CD4-positive, alpha-beta T cell (primary cell): ENCODE measurements around the gene MS4A2. TPM values are rescaled to one million over a fixed set of nuclear protein-coding genes. Genes with fewer than 3 reads are reported as not detected.
"Not testable (repeated sequence)": the region's sequence is repeated elsewhere in the genome, so short reads cannot be mapped to it uniquely, and the experiment has no call there.

Source experiments
- ATAC-seq: fragments of 200-7000 bp; cut with Tn5 transposase; one replicate; pipeline ENCODE4 v1.10.0; 2022; ENCODE audit warnings: mild to moderate bottlenecking; ENCODE audit not compliant: poor library complexity
- CTCF ChIA-PET: fragments of 350-600 bp; sonication (Branson Sonifier 250); formaldehyde crosslinking; loops from one replicate; lab custom pipeline; 2021; ENCODE audit warnings: antibody characterized with exemption, inconsistent platforms; lab: Charles Lee
- POLR2A ChIA-PET: fragments of 350-600 bp; sonication (Branson Sonifier 250); formaldehyde crosslinking; loops from one replicate; lab custom pipeline; 2021; ENCODE audit warnings: antibody characterized with exemption, inconsistent platforms; lab: Charles Lee
- DNase-seq, 14 experiments: peaks; one replicate each; pipeline ENCODE4 v3.0.0-alpha.2; 2013 to 2020; ENCODE audit warnings: mixed read lengths in 2 of 14
- H3K27ac ChIP-seq, 2 donors: one replicate each; pipeline versions ENCODE4 v1.5.1 to v1.7.0; 2013; ENCODE audit warnings: low read length in 2 of 2, low read depth in 1 of 2, mild to moderate bottlenecking in 1 of 2
- H3K27me3 ChIP-seq, 2 experiments: 1 replicate in 1 of 2; 2 replicates in 1 of 2; pipeline versions ENCODE4 v1.6.1 to v1.7.0; 2013; ENCODE audit warnings: low read length in 2 of 2, control low read depth in 1 of 2, mild to moderate bottlenecking in 1 of 2, moderate library complexity in 1 of 2; ENCODE audit not compliant: insufficient read depth in 2 of 2, control insufficient read depth in 1 of 2
- H3K36me3 ChIP-seq: one replicate; pipeline ENCODE4 v1.6.1; 2013; ENCODE audit warnings: low read length, control low read depth; ENCODE audit not compliant: insufficient read depth
- H3K4me1 ChIP-seq: one replicate; pipeline ENCODE4 v1.6.1; 2013; ENCODE audit warnings: low read length, control low read depth; ENCODE audit not compliant: insufficient read depth
- H3K4me3 ChIP-seq: one replicate; pipeline ENCODE4 v1.5.1; 2013; ENCODE audit warnings: mild to moderate bottlenecking, low read length, moderate library complexity
- H3K9me3 ChIP-seq, 2 experiments: 1 replicate in 1 of 2; 2 replicates in 1 of 2; pipeline versions ENCODE4 v1.6.1 to v1.7.0; 2013; ENCODE audit warnings: low read length in 2 of 2, mild to moderate bottlenecking in 2 of 2, control low read depth in 1 of 2, moderate library complexity in 1 of 2; ENCODE audit not compliant: control insufficient read depth in 1 of 2, insufficient read depth in 1 of 2
- H3K27ac Mint-ChIP-seq: one replicate; pipeline ENCODE4 v1.8.0; 2020; ENCODE audit warnings: mixed read lengths
- H3K27me3 Mint-ChIP-seq: one replicate; pipeline ENCODE4 v1.8.0; 2021; ENCODE audit warnings: mixed read lengths
- H3K36me3 Mint-ChIP-seq: one replicate; pipeline ENCODE4 v1.8.0; 2021; ENCODE audit warnings: low read depth, mixed read lengths
- H3K4me1 Mint-ChIP-seq: one replicate; pipeline ENCODE4 v1.8.0; 2021; ENCODE audit warnings: low read depth, mixed read lengths
- H3K4me3 Mint-ChIP-seq: one replicate; pipeline ENCODE4 v1.8.0; 2020; ENCODE audit warnings: mild to moderate bottlenecking, mixed read lengths
- H3K9me3 Mint-ChIP-seq: one replicate; pipeline ENCODE4 v1.8.0; 2020; ENCODE audit warnings: mixed read lengths
- CTCF ChIP-seq: fragments of 200-600 bp; IDR thresholded peaks from one replicate; pipeline ENCODE4 v1.8.0; 2022; ENCODE audit warnings: antibody characterized with exemption, mild to moderate bottlenecking
- intact Hi-C, 2 experiments: fragments of 100-400 bp; cut with DNase I in 1 of 2; cut with micrococcal nuclease in 1 of 2; formaldehyde crosslinking; loops; one replicate each; pipeline versions ENCODE4 v1.15.1 to v1.9.0; 2023 to 2025; cut with DNase I, micrococcal nuclease
- total RNA-seq, 174 experiments: library from RNA in 2 of 174; stranded (reverse) in 2 of 174; gene quantifications; one replicate each; pipeline ENCODE4 v1.2.3 and lab custom pipeline; 2021 to 2026

The MS4A2 gene
- total RNA-seq, 2 experiments from 2014 or later, result not detected

- ChIA-PET POLR2A (no interaction called here), CTCF (no interaction called here)
- H3K4me3 Mint-ChIP-seq, result no peak overlapping the region
- no peaks in the 10 kb centered on the region for H3K4me1 Mint-ChIP-seq
- no peak overlapping the region for H3K27ac Mint-ChIP-seq
- no peak for ATAC-seq
- Histone ChIP-seq H3K4me1 (no peaks in the 10 kb centered on the region), H3K4me3 (no peak overlapping the region), H3K9me3 (no peaks in the 10 kb centered on the region), H3K27ac (no peak overlapping the region), H3K36me3 (no peaks in the 10 kb centered on the region), H3K27me3 (no peaks in the 10 kb centered on the region)
- no peak for TF ChIP-seq CTCF
- H3K27me3 Mint-ChIP-seq, result no peaks in the 10 kb centered on the region
- no peaks in the 10 kb centered on the region for H3K9me3 Mint-ChIP-seq
- DNase-seq, result peak in 3 of 14 experiments; percentile 1 to 16 (median 9)
- H3K36me3 Mint-ChIP-seq, result no peaks in the 10 kb centered on the region
- intact Hi-C loops, result no loop called here
These were observed 24.4 kb upstream of the MS4A2 start for GRCh38 chr11:60064111-60064510.

GRCh38 chr11:60065801-60066200 lies 22.7 kb upstream of the MS4A2 start:
- ATAC-seq (no peak), DNase-seq (no peak)
- Mint-ChIP-seq H3K27ac (no peak overlapping the region), H3K4me3 (no peak overlapping the region), H3K36me3 (no peaks in the 10 kb centered on the region), H3K4me1 (no peaks in the 10 kb centered on the region), H3K27me3 (no peaks in the 10 kb centered on the region), H3K9me3 (no peaks in the 10 kb centered on the region)
- H3K4me1 ChIP-seq, result no peaks in the 10 kb centered on the region
- no peak overlapping the region for H3K27ac ChIP-seq
- H3K9me3 ChIP-seq, result no peaks in the 10 kb centered on the region
- H3K27me3 ChIP-seq, result no peaks in the 10 kb centered on the region
- no peak overlapping the region for H3K4me3 ChIP-seq
- intact Hi-C loops, result no loop called here
- TF ChIP-seq CTCF, result no peak
- POLR2A ChIA-PET, result no interaction called here
- CTCF ChIA-PET, result interaction anchor here (0.8 kb wide), 1 partner anchor 10 kb away, joined by 3 read pairs; no protein-coding TSS in a partner anchor
- no peaks in the 10 kb centered on the region for H3K36me3 ChIP-seq

GRCh38 chr11:60069450-60069849 lies 19.0 kb upstream of the MS4A2 start:
- no peaks in the 10 kb centered on the region for H3K4me1 Mint-ChIP-seq
- peaks cover 0 to 8% of the 10 kb centered on the region in 2 experiments for H3K9me3 ChIP-seq
- H3K36me3 Mint-ChIP-seq, result no peaks in the 10 kb centered on the region
- H3K9me3 Mint-ChIP-seq, result peaks cover 2% of the 10 kb centered on the region
- H3K27me3 Mint-ChIP-seq, result peaks cover 6% of the 10 kb centered on the region
- H3K4me3 ChIP-seq, result no peak overlapping the region
- no peak for TF ChIP-seq CTCF
- ATAC-seq (no peak), DNase-seq (no peak)
- H3K27ac Mint-ChIP-seq, result no peak overlapping the region
- H3K36me3 ChIP-seq, result no peaks in the 10 kb centered on the region
- no peaks in the 10 kb centered on the region for H3K27me3 ChIP-seq
- POLR2A ChIA-PET, result no interaction called here
- H3K4me3 Mint-ChIP-seq, result no peak overlapping the region
- no peaks in the 10 kb centered on the region for H3K4me1 ChIP-seq
- intact Hi-C loops, result no loop called here
- CTCF ChIA-PET, result no interaction called here
- H3K27ac ChIP-seq, result no peak overlapping the region

- H3K9me3 ChIP-seq, H3K36me3 Mint-ChIP-seq, ATAC-seq, H3K4me1 Mint-ChIP-seq, H3K27me3 ChIP-seq, H3K4me1 ChIP-seq, H3K27me3 Mint-ChIP-seq, intact Hi-C loops, H3K27ac Mint-ChIP-seq, CTCF ChIA-PET, H3K36me3 ChIP-seq, H3K9me3 Mint-ChIP-seq, POLR2A ChIA-PET, H3K4me3 Mint-ChIP-seq, H3K27ac ChIP-seq, H3K4me3 ChIP-seq, DNase-seq: not testable (repeated sequence)
These were observed 16.8 kb upstream of the MS4A2 start for GRCh38 chr11:60071644-60072043.
